PC-9 (cell line): ENCODE data around the gene NID2.

Experiments
- EZH2 ChIP-seq: fragments of 200-600 bp; sonication (generic); IDR thresholded peaks from 2 replicates; pipeline ENCODE4 v1.8.0; 2017; ENCODE audit warnings: antibody characterized with exemption, low read depth
- TF ChIP-seq, protein P1 (sequence below): fragments of 200-600 bp; sonication (generic); conservative IDR thresholded peaks from 2 replicates; pipeline ENCODE4 v1.6.1; 2017; ENCODE audit warnings: mixed run types, antibody characterized with exemption, mild to moderate bottlenecking, moderate library complexity

DNA sequence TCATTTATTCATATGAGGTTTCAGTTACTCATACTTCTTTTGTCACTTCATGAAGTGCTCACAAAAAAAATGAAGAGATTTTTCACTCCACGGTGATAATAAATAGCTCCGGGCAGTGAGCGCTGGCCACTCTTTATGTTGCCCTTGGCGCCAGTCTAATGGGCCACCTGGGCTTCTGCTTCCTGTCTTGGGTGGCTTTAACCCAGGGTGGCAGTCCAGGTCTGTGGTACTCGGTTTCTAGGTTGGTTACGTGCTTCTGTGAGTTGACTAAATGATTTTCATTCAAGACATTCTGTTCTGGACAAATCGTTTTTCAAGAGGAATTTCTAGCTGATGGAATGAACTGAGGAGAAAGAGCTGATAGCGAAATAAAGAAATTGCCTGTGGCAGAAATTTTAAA, 34.6 kb upstream of the NID2 start:
- TF ChIP-seq, protein P1, sequence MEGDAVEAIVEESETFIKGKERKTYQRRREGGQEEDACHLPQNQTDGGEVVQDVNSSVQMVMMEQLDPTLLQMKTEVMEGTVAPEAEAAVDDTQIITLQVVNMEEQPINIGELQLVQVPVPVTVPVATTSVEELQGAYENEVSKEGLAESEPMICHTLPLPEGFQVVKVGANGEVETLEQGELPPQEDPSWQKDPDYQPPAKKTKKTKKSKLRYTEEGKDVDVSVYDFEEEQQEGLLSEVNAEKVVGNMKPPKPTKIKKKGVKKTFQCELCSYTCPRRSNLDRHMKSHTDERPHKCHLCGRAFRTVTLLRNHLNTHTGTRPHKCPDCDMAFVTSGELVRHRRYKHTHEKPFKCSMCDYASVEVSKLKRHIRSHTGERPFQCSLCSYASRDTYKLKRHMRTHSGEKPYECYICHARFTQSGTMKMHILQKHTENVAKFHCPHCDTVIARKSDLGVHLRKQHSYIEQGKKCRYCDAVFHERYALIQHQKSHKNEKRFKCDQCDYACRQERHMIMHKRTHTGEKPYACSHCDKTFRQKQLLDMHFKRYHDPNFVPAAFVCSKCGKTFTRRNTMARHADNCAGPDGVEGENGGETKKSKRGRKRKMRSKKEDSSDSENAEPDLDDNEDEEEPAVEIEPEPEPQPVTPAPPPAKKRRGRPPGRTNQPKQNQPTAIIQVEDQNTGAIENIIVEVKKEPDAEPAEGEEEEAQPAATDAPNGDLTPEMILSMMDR, result no peak
- TF ChIP-seq EZH2, result no peak
